Keratinocyte (primary cell): Measurements from ENCODE around the gene WFIKKN1. TPM values are rescaled to one million over a fixed set of nuclear protein-coding genes. Genes with fewer than 3 reads are reported as not detected.

Experiments used
- DNase-seq: peaks from one replicate; pipeline ENCODE4 v3.0.0-alpha.2; 2011; ENCODE audit warnings: low read depth, missing footprints, low spot score
- FAIRE-seq: peaks from 2 replicates; lab custom pipeline; 2011; peaks lifted over from hg19 to GRCh38; lab: Jason Lieb, UNC
- H2AFZ ChIP-seq: 2 replicates; pipeline ENCODE4 v1.6.0; 2012; ENCODE audit warnings: low read length, control low read depth, inconsistent platforms; ENCODE audit not compliant: control insufficient read depth
- H3K27ac ChIP-seq: 2 replicates; pipeline ENCODE4 v1.5.1; 2011; ENCODE audit warnings: low read length; ENCODE audit not compliant: control insufficient read depth, insufficient read depth
- H3K27me3 ChIP-seq: 3 replicates; pipeline ENCODE4 v1.6.0; 2011; ENCODE audit warnings: low read length; ENCODE audit not compliant: control insufficient read depth, insufficient read depth; ENCODE audit errors: extremely low read depth
- H3K36me3 ChIP-seq, 2 experiments: 2 replicates in 1 of 2; 3 replicates in 1 of 2; pipeline ENCODE4 v1.5.1; 2011; ENCODE audit warnings: low read length in 2 of 2, mild to moderate bottlenecking in 1 of 2; ENCODE audit not compliant: control insufficient read depth in 2 of 2, insufficient read depth in 2 of 2; ENCODE audit errors: extremely low read depth in 1 of 2
- H3K4me1 ChIP-seq: 3 replicates; pipeline ENCODE4 v1.5.1; 2011; ENCODE audit warnings: low read length; ENCODE audit not compliant: control insufficient read depth, insufficient read depth; ENCODE audit errors: extremely low read depth
- H3K4me2 ChIP-seq: 3 replicates; pipeline ENCODE4 v1.6.0; 2011; ENCODE audit warnings: low read depth, low read length; ENCODE audit not compliant: control insufficient read depth, insufficient read depth; ENCODE audit errors: extremely low read depth
- H3K4me3 ChIP-seq, 3 experiments: fragments of 200-600 bp in 1 of 3; sonication (generic) in 1 of 3; 2 replicates in 2 of 3; 3 replicates in 1 of 3; pipeline ENCODE4 v1.5.1; 2011 to 2016; ENCODE audit warnings: low read length in 3 of 3, mild to moderate bottlenecking in 3 of 3, control low read depth in 2 of 3, inconsistent platforms in 1 of 3, low read depth in 1 of 3, mixed read lengths in 1 of 3, mixed run types in 1 of 3, moderate library complexity in 1 of 3; ENCODE audit not compliant: control insufficient read depth in 2 of 3, insufficient read depth in 2 of 3; ENCODE audit errors: extremely low read depth in 1 of 3
- H3K79me2 ChIP-seq: 2 replicates; pipeline ENCODE4 v1.6.0; 2012; ENCODE audit warnings: low read length; ENCODE audit not compliant: control insufficient read depth, insufficient read depth
- H3K9ac ChIP-seq: 3 replicates; pipeline ENCODE4 v1.6.0; 2011; ENCODE audit warnings: low read length; ENCODE audit not compliant: control insufficient read depth, insufficient read depth; ENCODE audit errors: extremely low read depth
- H3K9me1 ChIP-seq: 3 replicates; pipeline ENCODE4 v1.6.0; 2011; ENCODE audit warnings: low read length; ENCODE audit not compliant: control insufficient read depth, insufficient read depth; ENCODE audit errors: extremely low read depth
- H3K9me3 ChIP-seq: 2 replicates; pipeline ENCODE4 v1.5.1; 2012; ENCODE audit warnings: low read depth, low read length; ENCODE audit not compliant: control insufficient read depth
- H4K20me1 ChIP-seq: 3 replicates; pipeline ENCODE4 v1.6.0; 2011; ENCODE audit warnings: low read length; ENCODE audit not compliant: control insufficient read depth, insufficient read depth; ENCODE audit errors: extremely low read depth
- CTCF ChIP-seq, 3 experiments: IDR thresholded peaks in 1 of 3; conservative IDR thresholded peaks in 1 of 3; optimal IDR thresholded peaks in 1 of 3; 2 replicates in 2 of 3; 3 replicates in 1 of 3; pipeline versions ENCODE3 to v1.5.1; 2011; ENCODE audit warnings: low read length in 3 of 3, mild to moderate bottlenecking in 3 of 3, moderate library complexity in 2 of 3, control low read depth in 1 of 3, inconsistent platforms in 1 of 3; ENCODE audit not compliant: insufficient read depth in 2 of 3; ENCODE audit errors: extremely low read depth in 1 of 3
- EZH2 ChIP-seq: IDR thresholded peaks from one replicate; pipeline ENCODE4 v1.6.1; 2012; ENCODE audit warnings: inconsistent platforms, mild to moderate bottlenecking, low read length, moderate library complexity
- dilution Hi-C: fragments of 300-500 bp; cut with MboI; formaldehyde crosslinking; loops from one replicate; pipeline ENCODE4 v1.7.0; 2020; ENCODE audit warnings: low sequenced_read_pairs; ENCODE audit not compliant: extremely low pct_ligation_motif_present
- polyA plus RNA-seq, 5 experiments: library from polyadenylated mRNA; depleted of rRNA in 3 of 5; stranded (reverse) in 3 of 5; stranded (forward) in 1 of 5; unstranded in 1 of 5; fragments of >200 nt; gene quantifications; 1 replicate in 1 of 5; 2 replicates in 3 of 5; 3 replicates in 1 of 5; pipeline versions ENCODE4 v1.2.1 to v1.2.3, GENCODE V29; 2011 to 2012; ENCODE audit warnings: missing spikeins in 2 of 5, low read depth in 1 of 5, low replicate concordance in 1 of 5

Gene WFIKKN1
- polyA plus RNA-seq, 1 donor (not counting 4 experiments of a cell fraction or from before 2014, with no cell fraction given): not detected

GRCh38 chr16:658679-659571 is 28.1 kb downstream of the WFIKKN1 start:
- Histone ChIP-seq H3K79me2 (no peaks in the 10 kb centered on the region), H3K9me1 (no peaks in the 10 kb centered on the region), H3K27ac (no peak overlapping the region), H3K4me1 (no peaks in the 10 kb centered on the region), H3K4me3 (no peak overlapping the region), H4K20me1 (no peaks in the 10 kb centered on the region), H3K4me2 (no peak overlapping the region), H3K36me3 (no peaks in the 10 kb centered on the region), H2AFZ (no peak overlapping the region), H3K9ac (no peak overlapping the region), H3K9me3 (no peaks in the 10 kb centered on the region), H3K27me3 (no peaks in the 10 kb centered on the region)
- dilution Hi-C loops: no loop called here
- DNase-seq (no peak), FAIRE-seq (no peak)
- TF ChIP-seq CTCF (optimal IDR thresholded peaks at IDR 0.05 in 1 of 3, IDR thresholded peaks at IDR 0.05 in 1 of 3, conservative IDR thresholded peaks at IDR 0.05 in 1 of 3; ENCODE audit: extremely low read depth in 1 of 3, insufficient read depth in 2 of 3, low read length in 3 of 3): peak in 2 of 3 experiments; percentile 6 to 26
- no peak for TF ChIP-seq EZH2

DNA sequence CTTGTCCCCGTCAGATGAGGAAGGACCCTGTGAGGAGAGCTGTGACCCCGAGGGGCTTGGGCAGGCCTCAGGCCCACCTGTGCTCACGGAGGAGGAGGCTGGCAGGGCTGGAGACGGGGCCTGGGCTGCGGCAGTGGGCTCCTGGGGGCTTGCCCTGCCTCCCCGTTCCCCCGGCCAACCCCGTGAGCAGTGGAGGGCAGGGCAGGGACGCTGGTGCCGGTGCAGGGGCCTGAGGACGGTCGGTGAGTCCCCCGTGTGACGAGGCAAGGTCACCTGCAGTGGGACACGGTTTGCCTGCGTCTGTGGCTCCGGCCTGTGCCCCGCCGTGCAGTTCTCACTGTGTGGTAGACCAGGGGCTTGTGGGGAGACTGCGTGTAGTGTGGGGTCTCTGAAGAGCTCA is 28.8 kb downstream of the WFIKKN1 start:
- no peaks in the 10 kb centered on the region for H3K79me2 ChIP-seq
- no peak overlapping the region for H2AFZ ChIP-seq
- FAIRE-seq: no peak
- no peak for DNase-seq
- no peaks in the 10 kb centered on the region for H3K36me3 ChIP-seq
- H3K9me3 ChIP-seq: no peaks in the 10 kb centered on the region
- no peak overlapping the region for H3K9ac ChIP-seq
- H3K9me1 ChIP-seq: no peaks in the 10 kb centered on the region
- H3K4me1 ChIP-seq: no peaks in the 10 kb centered on the region
- TF ChIP-seq EZH2 (no peak), CTCF (optimal IDR thresholded peaks at IDR 0.05 in 1 of 3, IDR thresholded peaks at IDR 0.05 in 1 of 3, conservative IDR thresholded peaks at IDR 0.05 in 1 of 3; ENCODE audit: extremely low read depth in 1 of 3, insufficient read depth in 2 of 3, low read length in 3 of 3) (no peak)
- no peaks in the 10 kb centered on the region for H3K27me3 ChIP-seq
- H3K27ac ChIP-seq: no peak overlapping the region
- no peaks in the 10 kb centered on the region for H4K20me1 ChIP-seq
- H3K4me2 ChIP-seq: no peak overlapping the region
- H3K4me3 ChIP-seq: no peak overlapping the region
- dilution Hi-C loops: no loop called here
